Epithelial cell of alveolus of lung (primary cell): ENCODE data around the gene PTPRF. TPM values are rescaled to one million over a fixed set of nuclear protein-coding genes. Genes with fewer than 3 reads are reported as not detected.

Experiments
- total RNA-seq: library from RNA; depleted of rRNA; stranded (reverse); fragments of >200 nt; gene quantifications from 2 replicates; pipeline ENCODE4 v1.2.1, GENCODE V29; 2015

Gene PTPRF
- total RNA-seq: 59.1 and 98.5 TPM in 2 replicates

GRCh38 chr1:43530483-43531106, at the start of gene PTPRF:
TSS of gene PTPRF (plus strand) at chr1:43530883. CDS start at chr1:43545076, 14,193 bp downstream.

Other genes with a start within 250 kb of the PTPRF start
- not detected in 2 replicates for gene C1orf210, start 245.3 kb upstream of the PTPRF start, total RNA-seq
- 1.0 and 2.8 TPM in 2 replicates for gene TIE1, start 229.9 kb upstream of the PTPRF start, total RNA-seq
- not detected in 2 replicates for gene MPL, start 193.1 kb upstream of the PTPRF start, total RNA-seq
- gene CDC20, start 171.9 kb upstream of the PTPRF start, total RNA-seq: 46.8 and 117 TPM in 2 replicates
- 28.4 and 100 TPM in 2 replicates for gene ELOVL1, start 162.9 kb upstream of the PTPRF start, total RNA-seq
- gene MED8, start 141.1 kb upstream of the PTPRF start, total RNA-seq: 45.7 and 60.9 TPM in 2 replicates
- 12.3 and 14.9 TPM in 2 replicates for gene SZT2, start 141.0 kb upstream of the PTPRF start, total RNA-seq
- 26.1 and 123 TPM in 2 replicates for gene HYI, start 77.0 kb upstream of the PTPRF start, total RNA-seq
- gene KDM4A, start 119.3 kb downstream of the PTPRF start, total RNA-seq: 21.7 and 27.9 TPM in 2 replicates
- gene ST3GAL3, start 176.7 kb downstream of the PTPRF start, total RNA-seq: 15.9 and 21.1 TPM in 2 replicates